A549 (cell line): ENCODE measurements around the gene ZNF446. TPM values are rescaled to one million over a fixed set of nuclear protein-coding genes. Genes with fewer than 3 reads are reported as not detected.
A peak's percentile ranks its signal among the peaks of the same experiment; 100 is the strongest.
"Not testable (repeated sequence)": the region's sequence is repeated elsewhere in the genome, so short reads cannot be mapped to it uniquely, and the experiment has no call there.

Experiments
- ATAC-seq, 2 experiments: fragments of 200-7000 bp in 1 of 2; fragments of >200 bp in 1 of 2; cut with Nextera tagmentation in 1 of 2; cut with Tn5 transposase in 1 of 2; 3 replicates each; pipeline versions ENCODE4 v1.8.0 to v1.9.1; 2018 to 2020; ENCODE audit warnings: mild to moderate bottlenecking in 1 of 2, moderate library complexity in 1 of 2
- CTCF ChIA-PET: fragments of 300-600 bp; sonication (Branson Sonifier 250); formaldehyde crosslinking; extraction: SDS; loops from one replicate; lab custom pipeline; 2021; ENCODE audit warnings: antibody characterized with exemption, inconsistent platforms; lab: Yijun Ruan, JAX
- POLR2A ChIA-PET: fragments of 350-600 bp; formaldehyde crosslinking; extraction: SDS; loops from one replicate; lab custom pipeline; 2021; ENCODE audit warnings: antibody characterized with exemption, inconsistent platforms; lab: Yijun Ruan, JAX
- DNase-seq, 2 experiments: peaks; one replicate each; pipeline versions ENCODE4 v3.0.0 to v3.0.0-alpha.2; 2011 to 2016; ENCODE audit warnings: low read depth in 1 of 2, low spot score in 1 of 2
- FAIRE-seq: peaks from 2 replicates; lab custom pipeline; 2011; peaks lifted over from hg19 to GRCh38; lab: Jason Lieb, UNC
- H3K27ac ChIP-seq, 2 experiments: fragments of >200 bp; sonication (Bioruptor Twin); formaldehyde crosslinking; 3 replicates each; pipeline ENCODE4 v1.5.1; 2016 to 2017
- H3K4me1 ChIP-seq: fragments of >200 bp; sonication (Bioruptor Twin); formaldehyde crosslinking; 3 replicates; pipeline ENCODE4 v1.6.1; 2016
- H3K4me2 ChIP-seq: fragments of >200 bp; sonication (Bioruptor Twin); formaldehyde crosslinking; 3 replicates; pipeline ENCODE4 v1.6.1; 2016
- H3K4me3 ChIP-seq: fragments of >200 bp; sonication (Bioruptor Twin); formaldehyde crosslinking; 3 replicates; pipeline ENCODE4 v1.5.1; 2016
- H3K9me3 ChIP-seq: fragments of >200 bp; sonication (Bioruptor Twin); formaldehyde crosslinking; 3 replicates; pipeline ENCODE4 v1.6.1; 2016
- BCL3 ChIP-seq: fragments of >200 bp; sonication (Bioruptor Twin); formaldehyde crosslinking; IDR thresholded peaks from 3 replicates; pipeline ENCODE4 v1.6.1; 2016
- CBX8 ChIP-seq: fragments of 200-600 bp; sonication (generic); IDR thresholded peaks from 2 replicates; pipeline ENCODE4 v1.6.1; 2016
- EHF ChIP-seq: fragments of 250-450 bp; sonication (Bioruptor Pico); IDR thresholded peaks from 2 replicates; pipeline ENCODE4 v1.5.0; 2020; ENCODE audit warnings: mild to moderate bottlenecking
- ELK1 ChIP-seq: fragments of 150-350 bp; IDR thresholded peaks from 2 replicates; pipeline ENCODE4 v1.6.1; 2014; ENCODE audit warnings: low read depth, mild to moderate bottlenecking, low read length
- EP300 ChIP-seq, 2 experiments: fragments of >200 bp; sonication (Bioruptor Twin); formaldehyde crosslinking; IDR thresholded peaks; 2 replicates in 1 of 2; 3 replicates in 1 of 2; pipeline ENCODE4 v1.6.1; 2016 to 2017
- ESRRA ChIP-seq: fragments of 150-350 bp; IDR thresholded peaks from 2 replicates; pipeline ENCODE4 v1.6.1; 2014; ENCODE audit warnings: mild to moderate bottlenecking, low read length, borderline replicate concordance
- FOSB ChIP-seq: fragments of 250-450 bp; sonication (Bioruptor Pico); IDR thresholded peaks from 2 replicates; pipeline ENCODE4 v1.5.0; 2020; ENCODE audit warnings: mild to moderate bottlenecking, moderate library complexity
- HDAC2 ChIP-seq: fragments of 200-600 bp; sonication (generic); IDR thresholded peaks from 2 replicates; pipeline ENCODE4 v1.6.1; 2016
- HOXA7 ChIP-seq: fragments of 250-450 bp; sonication (Bioruptor Pico); IDR thresholded peaks from 2 replicates; pipeline ENCODE4 v1.5.0; 2020; ENCODE audit warnings: mild to moderate bottlenecking, moderate library complexity
- HOXB5 ChIP-seq: fragments of 250-450 bp; sonication (Bioruptor Pico); IDR thresholded peaks from 2 replicates; pipeline ENCODE4 v1.5.0; 2020; ENCODE audit warnings: mild to moderate bottlenecking, moderate library complexity
- JUNB ChIP-seq: fragments of >200 bp; sonication (Bioruptor Twin); formaldehyde crosslinking; IDR thresholded peaks from 2 replicates; pipeline ENCODE4 v1.6.1; 2016
- MAFK ChIP-seq: fragments of 450-650 bp; IDR thresholded peaks from 2 replicates; pipeline ENCODE4 v1.6.1; 2014; ENCODE audit not compliant: partially characterized antibody
- MAX ChIP-seq: IDR thresholded peaks from 2 replicates; pipeline ENCODE4 v1.6.1; 2012
- NR3C1 ChIP-seq: fragments of >200 bp; sonication (Bioruptor Twin); formaldehyde crosslinking; IDR thresholded peaks from 3 replicates; pipeline ENCODE4 v1.6.1; 2017
- POLR2AphosphoS2 ChIP-seq: conservative IDR thresholded peaks from 2 replicates; pipeline ENCODE4 v1.6.1; 2012; ENCODE audit warnings: low read length, improper control_type of control experiment, inconsistent platforms
- RAD21 ChIP-seq, 2 experiments: fragments of >200 bp in 1 of 2; sonication (Bioruptor Twin) in 1 of 2; formaldehyde crosslinking in 1 of 2; IDR thresholded peaks in 1 of 2; conservative IDR thresholded peaks in 1 of 2; 2 replicates in 1 of 2; 3 replicates in 1 of 2; pipeline ENCODE4 v1.6.1; 2012 to 2018; ENCODE audit warnings: inconsistent platforms in 1 of 2
- RCOR1 ChIP-seq: fragments of 150-350 bp; IDR thresholded peaks from 2 replicates; pipeline ENCODE4 v1.6.1; 2014; ENCODE audit warnings: antibody characterized with exemption, low read length, low read depth
- SMC3 ChIP-seq: fragments of >200 bp; sonication (Bioruptor Twin); formaldehyde crosslinking; IDR thresholded peaks from 3 replicates; pipeline ENCODE4 v1.6.1; 2018; ENCODE audit warnings: inconsistent platforms
- SREBF2 ChIP-seq: fragments of 450-650 bp; IDR thresholded peaks from 2 replicates; pipeline ENCODE4 v1.6.1; 2014; ENCODE audit warnings: mild to moderate bottlenecking, moderate library complexity
- TFCP2L1 ChIP-seq: fragments of 250-450 bp; sonication (Bioruptor Pico); IDR thresholded peaks from 2 replicates; pipeline ENCODE4 v1.5.0; 2021; ENCODE audit warnings: mild to moderate bottlenecking
- TP53 ChIP-seq: fragments of 250-450 bp; sonication (Bioruptor Pico); IDR thresholded peaks from 2 replicates; pipeline ENCODE4 v1.5.0; 2021; ENCODE audit warnings: mild to moderate bottlenecking, moderate library complexity
- ZC3H11A ChIP-seq: fragments of 450-650 bp; IDR thresholded peaks from 2 replicates; pipeline ENCODE4 v1.6.1; 2014; ENCODE audit warnings: antibody characterized with exemption, mild to moderate bottlenecking
- ZFP36 ChIP-seq: fragments of 450-650 bp; IDR thresholded peaks from 2 replicates; pipeline ENCODE4 v1.6.1; 2014; ENCODE audit warnings: borderline replicate concordance; ENCODE audit not compliant: partially characterized antibody
- ZNF302 ChIP-seq: fragments of 250-450 bp; sonication (Bioruptor Pico); IDR thresholded peaks from 2 replicates; pipeline ENCODE4 v1.9.0; 2021; ENCODE audit warnings: inconsistent platforms, mild to moderate bottlenecking, moderate library complexity
- ZSCAN20 ChIP-seq: fragments of 250-450 bp; sonication (Bioruptor Pico); IDR thresholded peaks from 2 replicates; pipeline ENCODE4 v1.8.0; 2022; ENCODE audit warnings: mild to moderate bottlenecking, moderate library complexity
- WGBS: methylation state at CpG from one replicate; pipeline ENCODE4 v1.1.6; 2017; ENCODE audit errors: missing lambda C conversion rate; 5-methylcytosine and 5-hydroxymethylcytosine counted together
- polyA plus RNA-seq, 4 experiments: library from polyadenylated mRNA; depleted of rRNA in 3 of 4; stranded (reverse); fragments of >200 nt; fragmentation: RNase III in 1 of 4; extraction: RNeasy Plus Mini Kit Qiagen cat#74134 plus additional on column Dnase treatment in 1 of 4; gene quantifications; 2 replicates in 3 of 4; 3 replicates in 1 of 4; pipeline ENCODE4 v1.2.3, GENCODE V29; 2011 to 2017

Gene ZNF446
- polyA plus RNA-seq, 2 of the 4 experiments (the other 2 are of a cell fraction) = 6.2 to 11.0 TPM

- peaks cover 96% of the 10 kb centered on the region for H3K9me3 ChIP-seq
- no peak overlapping the region for H3K4me3 ChIP-seq
- no peak overlapping the region for H3K27ac ChIP-seq
- no peak overlapping the region for H3K4me2 ChIP-seq
- ATAC-seq (no peak), FAIRE-seq (no peak), DNase-seq (peak in 1 of 2 experiments; percentile 31)
- WGBS = 71% methylated on average over 2 of the region's 2 CpGs
- ChIA-PET CTCF (interaction anchor here (0.8 to 1.8 kb wide), 3 partner anchors 9 to 32 kb away, joined by 3 to 5 read pairs (median 4); no protein-coding TSS in a partner anchor), POLR2A (no interaction called here)
- TF ChIP-seq EHF (CRISPR knock-in tag) (no peak), TFCP2L1 (CRISPR knock-in tag) (no peak), BCL3 (no peak), HDAC2 (no peak), SMC3 (no peak), SREBF2 (no peak), CBX8 (no peak), HOXB5 (no peak), ESRRA (no peak), ZFP36 (no peak), EP300 (IDR thresholded peaks at IDR 0.05) (no peak), ZNF302 (CRISPR knock-in tag) (no peak)
- no peaks in the 10 kb centered on the region for H3K4me1 ChIP-seq
Measured at GRCh38 chr19:58434217-58434616, 41.9 kb upstream of the ZNF446 start.

- 60% methylated on average over 55 of the region's 59 CpGs for WGBS
- no peak for FAIRE-seq
- TF ChIP-seq RAD21 (conservative IDR thresholded peaks at IDR 0.05 in 1 of 2, IDR thresholded peaks at IDR 0.05 in 1 of 2) (no peak), MAX (peak; percentile 35; the same call in 1 of the 2 replicates)
- H3K4me3 ChIP-seq = 0 out of 3 replicates have a peak within 1 kb of the TSS, but pooled peaks have one; percentile 8
- peak; percentile 45 to 76; a peak in 3 of 6 replicates for ATAC-seq
- 0 out of 3 replicates have a peak within 1 kb of the TSS, but pooled peaks have one; percentile 14 for H3K4me2 ChIP-seq
- ChIA-PET CTCF (interaction anchor here (1.7 kb wide), 1 partner anchor 78 kb away, joined by 4 read pairs; no protein-coding TSS in a partner anchor), POLR2A (no interaction called here)
- no peaks in the 10 kb centered on the region for H3K4me1 ChIP-seq
- peaks cover 82% of the 10 kb centered on the region for H3K9me3 ChIP-seq
- no peak within 1 kb of the TSS for H3K27ac ChIP-seq
- DNase-seq = peak; percentile 44 to 85
Measured at GRCh38 chr19:58439576-58440554, 36.3 kb upstream of the ZNF446 start, which contains the start of gene ZNF132. ZNF132 (minus strand) TSS chr19:58440153; CDS start chr19:58439821, 332 bp downstream.

- Histone ChIP-seq H3K4me3 (no peak overlapping the region), H3K4me1 (no peaks in the 10 kb centered on the region), H3K4me2 (no peak overlapping the region), H3K9me3 (peaks cover 75% of the 10 kb centered on the region), H3K27ac (no peak overlapping the region)
- FAIRE-seq (no peak), ATAC-seq (no peak), DNase-seq (no peak)
- 83% methylated on average over 31 of the region's 31 CpGs for WGBS
- TF ChIP-seq FOSB (CRISPR knock-in tag) = no peak
- TF ChIP-seq BCL3 = no peak
- TF ChIP-seq RCOR1 = no peak
- TF ChIP-seq CBX8 = no peak
- no peak for TF ChIP-seq RAD21 (conservative IDR thresholded peaks at IDR 0.05 in 1 of 2, IDR thresholded peaks at IDR 0.05 in 1 of 2)
- TF ChIP-seq JUNB = no peak
- TF ChIP-seq POLR2AphosphoS2 = no peak
- no peak for TF ChIP-seq TP53 (CRISPR knock-in tag)
- TF ChIP-seq MAFK = no peak
- TF ChIP-seq ZC3H11A = no peak
- TF ChIP-seq NR3C1 = no peak
- no peak for TF ChIP-seq ZSCAN20 (CRISPR knock-in tag)
- no peak for TF ChIP-seq ESRRA
- TF ChIP-seq HOXA7 = no peak
- no peak for TF ChIP-seq ELK1
- POLR2A ChIA-PET = no interaction called here
- CTCF ChIA-PET = no interaction called here
Measured at GRCh38 chr19:58440556-58440955, 35.6 kb upstream of the ZNF446 start.

- ChIA-PET POLR2A (interaction anchor here (0.8 kb wide), 1 partner anchor 13 kb away, joined by 3 read pairs; no protein-coding TSS in a partner anchor), CTCF (interaction anchor here (1.0 to 1.8 kb wide), 5 partner anchors 8 to 77 kb away, joined by 3 to 6 read pairs (median 4); partner anchors contain the start of gene ZBTB45)
- H3K9me3 ChIP-seq = peaks cover 68% of the 10 kb centered on the region
- not testable (repeated sequence) for H3K4me3 ChIP-seq, ATAC-seq, DNase-seq, FAIRE-seq, H3K27ac ChIP-seq, H3K4me2 ChIP-seq, H3K4me1 ChIP-seq
- 47% methylated on average over 7 of the region's 7 CpGs for WGBS
Measured at GRCh38 chr19:58442986-58443385, 33.2 kb upstream of the ZNF446 start.
